Parathyroid adenoma (tissue), 2 donors: ENCODE results near the gene PMP22.

ENCODE experiments used
- H2AFZ ChIP-seq: fragments of 300-600 bp; sonication (generic); one replicate; pipeline ENCODE4 v1.7.0; 2017; ENCODE audit warnings: antibody characterized with exemption, mild to moderate bottlenecking
- H3K27ac ChIP-seq: fragments of 300-600 bp; sonication (generic); one replicate; pipeline ENCODE4 v1.7.0; 2017
- H3K27me3 ChIP-seq: fragments of 300-600 bp; sonication (generic); one replicate; pipeline ENCODE4 v1.7.0; 2017; ENCODE audit warnings: low read length; ENCODE audit not compliant: control insufficient read depth, insufficient read depth
- H3K36me3 ChIP-seq: fragments of 300-600 bp; sonication (generic); one replicate; pipeline ENCODE4 v1.7.0; 2017; ENCODE audit warnings: low read length; ENCODE audit not compliant: control insufficient read depth, insufficient read depth
- H3K4me1 ChIP-seq: fragments of 300-600 bp; sonication (generic); one replicate; pipeline ENCODE4 v1.7.0; 2017; ENCODE audit warnings: control low read depth
- H3K4me2 ChIP-seq: fragments of 300-600 bp; sonication (generic); one replicate; pipeline ENCODE4 v1.7.0; 2017; ENCODE audit warnings: low read length
- H3K4me3 ChIP-seq: fragments of 300-600 bp; sonication (generic); one replicate; pipeline ENCODE4 v1.7.0; 2017; ENCODE audit warnings: low read depth, low read length
- H3K79me2 ChIP-seq: fragments of 300-600 bp; sonication (generic); one replicate; pipeline ENCODE4 v1.7.0; 2017; ENCODE audit warnings: control low read depth
- H3K9ac ChIP-seq: fragments of 300-600 bp; sonication (generic); one replicate; pipeline ENCODE4 v1.7.0; 2017; ENCODE audit warnings: mild to moderate bottlenecking
- H3K9me3 ChIP-seq: fragments of 300-600 bp; sonication (generic); one replicate; pipeline ENCODE4 v1.7.0; 2017; ENCODE audit warnings: low read length; ENCODE audit not compliant: control insufficient read depth
- CTCF ChIP-seq: fragments of 300-600 bp; sonication (generic); IDR thresholded peaks from one replicate; pipeline ENCODE4 v1.7.0; 2017; ENCODE audit warnings: antibody characterized with exemption, mild to moderate bottlenecking
- donor health status: primary hyperparathyroidism.

The PMP22 gene

DNA sequence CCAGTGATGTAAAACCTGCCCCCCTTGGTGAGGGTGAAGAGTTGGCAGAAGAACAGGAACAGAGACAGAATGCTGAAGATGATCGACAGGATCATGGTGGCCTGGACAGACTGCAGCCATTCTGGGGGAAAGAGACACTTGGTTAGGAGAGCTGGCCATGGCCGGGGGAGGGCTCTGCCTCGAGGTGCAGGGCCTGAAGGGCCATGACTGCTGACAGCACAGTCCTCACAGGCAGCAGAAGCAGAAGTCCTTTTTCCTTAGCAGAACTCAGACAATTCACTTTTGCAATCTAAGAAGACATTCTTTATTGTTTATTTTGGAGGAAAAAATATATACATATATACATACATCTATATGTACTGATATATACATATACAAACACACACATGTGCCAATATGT lies 25.6 kb downstream of the PMP22 start:
- no peak overlapping the region for H3K27ac ChIP-seq
- no peaks in the 10 kb centered on the region for H3K9me3 ChIP-seq
- H3K9ac ChIP-seq = no peak overlapping the region
- TF ChIP-seq CTCF = no peak
- no peaks in the 10 kb centered on the region for H3K27me3 ChIP-seq
- H3K4me2 ChIP-seq = no peak overlapping the region
- no peak overlapping the region for H2AFZ ChIP-seq
- no peaks in the 10 kb centered on the region for H3K79me2 ChIP-seq
- no peak overlapping the region for H3K4me3 ChIP-seq
- no peaks in the 10 kb centered on the region for H3K36me3 ChIP-seq
- no peaks in the 10 kb centered on the region for H3K4me1 ChIP-seq

GRCh38 chr17:15238676-15239422 lies 26.3 kb downstream of the PMP22 start:
- H3K79me2 ChIP-seq = no peaks in the 10 kb centered on the region
- no peaks in the 10 kb centered on the region for H3K27me3 ChIP-seq
- H3K4me1 ChIP-seq = no peaks in the 10 kb centered on the region
- H2AFZ ChIP-seq = no peak overlapping the region
- no peak overlapping the region for H3K4me3 ChIP-seq
- no peak overlapping the region for H3K27ac ChIP-seq
- H3K9ac ChIP-seq = no peak overlapping the region
- no peaks in the 10 kb centered on the region for H3K9me3 ChIP-seq
- no peaks in the 10 kb centered on the region for H3K36me3 ChIP-seq
- no peak overlapping the region for H3K4me2 ChIP-seq
- no peak for TF ChIP-seq CTCF

- H3K4me1 ChIP-seq = no peaks in the 10 kb centered on the region
Observed at GRCh38 chr17:15238057-15238456, 27.1 kb downstream of the PMP22 start.

DNA sequence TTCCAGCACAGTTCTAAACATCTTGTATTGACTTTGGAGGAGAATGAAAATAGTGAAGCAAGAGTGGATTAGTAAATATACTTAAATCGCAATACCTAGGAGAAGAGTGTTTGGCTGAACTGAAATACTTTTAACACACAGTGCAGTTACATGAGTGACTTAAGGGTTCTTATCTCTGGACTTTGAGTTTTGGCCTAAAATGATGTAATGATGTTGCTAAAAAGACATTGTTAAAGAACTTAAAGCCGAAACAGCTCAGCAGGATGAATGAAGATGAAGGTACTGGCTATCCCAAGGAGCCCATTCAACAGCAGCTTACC lies 28.1 kb downstream of the PMP22 start:
- Histone ChIP-seq H2AFZ (no peak overlapping the region), H3K4me3 (no peak overlapping the region), H3K9me3 (no peaks in the 10 kb centered on the region), H3K27me3 (no peaks in the 10 kb centered on the region), H3K9ac (no peak overlapping the region), H3K27ac (no peak overlapping the region), H3K36me3 (no peaks in the 10 kb centered on the region), H3K4me2 (no peak overlapping the region), H3K4me1 (no peaks in the 10 kb centered on the region), H3K79me2 (no peaks in the 10 kb centered on the region)
- no peak for TF ChIP-seq CTCF

More at GRCh38 chr17:15238057-15238456, 27.1 kb downstream of the PMP22 start:
- Histone ChIP-seq H3K9me3 (no peaks in the 10 kb centered on the region), H3K27me3 (no peaks in the 10 kb centered on the region), H3K4me2 (no peak overlapping the region), H3K4me3 (no peak overlapping the region), H3K36me3 (no peaks in the 10 kb centered on the region), H3K79me2 (no peaks in the 10 kb centered on the region), H2AFZ (no peak overlapping the region), H3K9ac (no peak overlapping the region), H3K27ac (no peak overlapping the region)
- TF ChIP-seq CTCF = no peak
